A549 (cell line): Measurements from ENCODE around the gene AAK1.

Source experiments
- CTCF ChIP-seq: fragments of >200 bp; sonication (Bioruptor Twin); formaldehyde crosslinking; IDR thresholded peaks from 3 replicates; pipeline ENCODE4 v1.5.1; 2016
- GATA3 ChIP-seq: IDR thresholded peaks from 2 replicates; pipeline ENCODE4 v1.6.1; 2012; ENCODE audit warnings: borderline replicate concordance
- NR3C1 ChIP-seq: fragments of >200 bp; sonication (Bioruptor Twin); formaldehyde crosslinking; IDR thresholded peaks from 3 replicates; pipeline ENCODE4 v1.6.1; 2017
- POLR2A ChIP-seq: IDR thresholded peaks from 2 replicates; pipeline ENCODE4 v1.6.1; 2012; ENCODE audit warnings: mild to moderate bottlenecking, low read length
- ZFP36 ChIP-seq: fragments of 450-650 bp; IDR thresholded peaks from 2 replicates; pipeline ENCODE4 v1.6.1; 2014; ENCODE audit warnings: borderline replicate concordance; ENCODE audit not compliant: partially characterized antibody
- TF ChIP-seq, protein P1 (sequence below): IDR thresholded peaks from 2 replicates; pipeline ENCODE4 v1.6.1; 2012

DNA sequence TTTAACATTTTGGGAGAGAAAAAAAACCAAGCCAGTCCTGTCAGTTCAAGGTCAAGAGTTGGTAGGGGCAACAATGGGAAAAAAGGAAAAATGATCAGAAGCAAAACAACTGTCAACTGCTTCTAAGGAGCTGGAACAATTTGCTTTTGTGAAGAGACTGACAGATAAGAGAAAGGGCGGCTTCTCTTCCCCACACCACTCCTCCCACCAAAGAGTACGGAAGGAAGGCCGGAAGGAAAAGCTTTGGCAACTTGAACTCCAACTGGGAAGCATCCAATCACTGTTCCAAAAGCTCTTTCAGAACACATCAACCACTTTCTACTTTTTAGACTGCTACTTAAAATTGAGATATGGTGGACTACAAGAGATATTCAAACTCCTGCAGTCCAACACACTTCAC, 148.5 kb downstream of the AAK1 start:
- TF ChIP-seq CTCF = no peak
- TF ChIP-seq POLR2A = no peak
- TF ChIP-seq NR3C1 = no peak
- TF ChIP-seq, protein P1, sequence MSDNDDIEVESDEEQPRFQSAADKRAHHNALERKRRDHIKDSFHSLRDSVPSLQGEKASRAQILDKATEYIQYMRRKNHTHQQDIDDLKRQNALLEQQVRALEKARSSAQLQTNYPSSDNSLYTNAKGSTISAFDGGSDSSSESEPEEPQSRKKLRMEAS = no peak
- no peak for TF ChIP-seq GATA3
- no peak for TF ChIP-seq ZFP36
